IPS-18a (cell line): ENCODE results near the gene EOLA2.
"Not testable (repeated sequence)": the region's sequence is repeated elsewhere in the genome, so short reads cannot be mapped to it uniquely, and the experiment has no call there.

ENCODE experiments used
- H3K27ac ChIP-seq: one replicate; pipeline ENCODE4 v1.5.1; 2013; ENCODE audit warnings: low read length
- H3K27me3 ChIP-seq: one replicate; pipeline ENCODE4 v1.6.1; 2013; ENCODE audit warnings: mild to moderate bottlenecking, low read length; ENCODE audit not compliant: control insufficient read depth, insufficient read depth
- H3K36me3 ChIP-seq: one replicate; pipeline ENCODE4 v1.6.1; 2013; ENCODE audit warnings: low read depth, low read length; ENCODE audit not compliant: control insufficient read depth
- H3K4me1 ChIP-seq: one replicate; pipeline ENCODE4 v1.6.1; 2013; ENCODE audit warnings: low read depth, low read length; ENCODE audit not compliant: control insufficient read depth
- H3K4me3 ChIP-seq: one replicate; pipeline ENCODE4 v1.5.1; 2013; ENCODE audit warnings: low read length
- H3K9ac ChIP-seq: one replicate; pipeline ENCODE4 v1.6.1; 2013; ENCODE audit warnings: mild to moderate bottlenecking, low read length, moderate library complexity
- H3K9me3 ChIP-seq: one replicate; pipeline ENCODE4 v1.6.1; 2013; ENCODE audit warnings: low read depth, low read length; ENCODE audit not compliant: control insufficient read depth

EOLA2 gene

DNA sequence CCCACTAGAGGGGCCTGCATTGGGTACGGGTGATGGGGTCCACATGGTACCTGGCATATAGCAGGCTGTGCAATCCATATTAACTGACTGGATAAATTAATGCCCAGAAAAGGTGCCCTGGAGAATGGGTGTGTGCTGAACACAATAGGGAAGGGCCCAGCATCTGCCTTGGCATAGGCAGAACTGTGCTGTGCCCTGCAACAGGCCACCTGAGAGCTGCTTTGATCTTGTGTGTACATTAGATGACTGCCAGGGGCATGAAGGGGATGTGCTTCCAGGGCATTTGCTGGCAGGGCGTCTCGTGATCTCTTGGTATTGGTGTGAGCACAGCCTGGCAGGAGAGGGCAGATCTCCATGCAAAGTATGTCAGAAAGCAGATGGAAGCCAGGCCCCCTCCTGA lies 8.6 kb upstream of the EOLA2 start:
- H3K36me3 ChIP-seq, H3K27ac ChIP-seq, H3K9ac ChIP-seq, H3K4me3 ChIP-seq, H3K9me3 ChIP-seq, H3K4me1 ChIP-seq, H3K27me3 ChIP-seq: not testable (repeated sequence)

DNA sequence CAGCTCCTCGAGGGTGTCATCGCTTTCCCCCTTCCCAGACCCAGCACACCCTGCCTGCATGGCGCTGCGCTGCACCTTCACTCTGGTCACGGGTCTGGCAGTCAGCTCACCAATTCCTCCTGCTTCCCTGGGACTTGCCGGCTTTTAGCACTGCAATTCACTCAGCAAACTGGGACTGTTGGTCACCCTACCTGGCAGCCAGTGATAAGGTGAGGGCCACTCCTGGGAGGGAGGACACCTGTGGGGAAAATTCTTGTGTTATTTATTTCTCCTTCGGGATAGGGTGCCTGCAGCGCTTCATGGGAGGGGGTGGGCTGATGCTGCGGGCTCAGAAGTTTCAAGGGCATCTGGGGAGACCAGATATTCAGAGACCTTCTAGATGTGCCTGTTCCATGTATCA lies 7.5 kb upstream of the EOLA2 start:
- not testable (repeated sequence) for H3K9ac ChIP-seq, H3K27me3 ChIP-seq, H3K4me3 ChIP-seq, H3K4me1 ChIP-seq, H3K9me3 ChIP-seq, H3K27ac ChIP-seq, H3K36me3 ChIP-seq

DNA sequence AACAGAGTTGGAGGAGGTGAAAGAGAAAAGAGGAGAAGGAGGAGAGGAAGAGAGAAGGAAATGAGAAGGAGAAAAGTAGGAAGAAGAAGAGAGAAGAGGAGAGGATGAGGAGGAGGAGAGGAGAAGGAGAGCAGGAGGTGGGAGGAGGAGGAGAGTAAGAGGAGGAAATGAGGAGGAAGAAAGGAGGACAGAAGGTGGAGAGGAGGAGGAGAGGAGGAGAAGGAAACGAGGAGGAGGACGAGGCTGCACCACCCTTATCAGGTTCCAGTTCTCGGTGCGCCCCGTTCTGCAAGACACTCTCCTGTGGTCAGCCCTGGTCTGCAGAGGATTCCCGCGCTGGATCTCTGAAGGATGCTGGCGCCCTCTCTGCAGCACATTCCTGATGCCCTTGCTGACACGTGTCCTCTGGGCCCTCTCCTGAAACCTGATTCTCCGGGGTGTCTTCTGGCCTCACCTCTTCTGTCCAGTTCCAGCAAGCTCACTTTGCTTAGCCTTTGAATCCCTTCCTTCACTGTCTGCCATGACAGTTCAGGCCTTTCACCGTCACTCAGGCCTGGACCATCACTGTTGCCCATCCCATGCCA lies 6.9 kb upstream of the EOLA2 start:
- H3K4me1 ChIP-seq, H3K36me3 ChIP-seq: not testable (repeated sequence)

DNA sequence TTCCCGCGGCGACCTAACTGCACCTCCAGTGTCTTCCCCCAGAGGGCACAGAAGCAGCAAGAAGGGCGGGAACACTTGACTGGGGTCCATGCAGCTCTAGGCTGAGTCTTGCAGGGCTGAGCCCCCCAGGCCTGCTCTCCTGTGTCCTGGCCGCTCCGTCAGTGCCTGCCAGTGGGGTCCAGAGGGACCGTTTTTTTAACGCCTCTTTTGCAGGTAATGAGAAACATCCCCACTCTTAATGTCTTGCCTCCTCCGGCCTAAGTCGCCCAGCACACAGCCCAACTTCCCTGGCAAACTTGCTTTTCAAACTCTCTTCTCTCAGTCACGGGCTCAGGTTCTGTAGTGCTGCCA lies 2.4 kb upstream of the EOLA2 start:
- H3K27ac ChIP-seq, H3K36me3 ChIP-seq, H3K9me3 ChIP-seq, H3K4me1 ChIP-seq, H3K9ac ChIP-seq, H3K27me3 ChIP-seq: not testable (repeated sequence)
- peak overlapping the region; percentile 13 for H3K4me3 ChIP-seq

More for the DNA sequence above, 6.9 kb upstream of the EOLA2 start:
- not testable (repeated sequence) for H3K9ac ChIP-seq, H3K27ac ChIP-seq, H3K4me3 ChIP-seq, H3K27me3 ChIP-seq, H3K9me3 ChIP-seq

DNA sequence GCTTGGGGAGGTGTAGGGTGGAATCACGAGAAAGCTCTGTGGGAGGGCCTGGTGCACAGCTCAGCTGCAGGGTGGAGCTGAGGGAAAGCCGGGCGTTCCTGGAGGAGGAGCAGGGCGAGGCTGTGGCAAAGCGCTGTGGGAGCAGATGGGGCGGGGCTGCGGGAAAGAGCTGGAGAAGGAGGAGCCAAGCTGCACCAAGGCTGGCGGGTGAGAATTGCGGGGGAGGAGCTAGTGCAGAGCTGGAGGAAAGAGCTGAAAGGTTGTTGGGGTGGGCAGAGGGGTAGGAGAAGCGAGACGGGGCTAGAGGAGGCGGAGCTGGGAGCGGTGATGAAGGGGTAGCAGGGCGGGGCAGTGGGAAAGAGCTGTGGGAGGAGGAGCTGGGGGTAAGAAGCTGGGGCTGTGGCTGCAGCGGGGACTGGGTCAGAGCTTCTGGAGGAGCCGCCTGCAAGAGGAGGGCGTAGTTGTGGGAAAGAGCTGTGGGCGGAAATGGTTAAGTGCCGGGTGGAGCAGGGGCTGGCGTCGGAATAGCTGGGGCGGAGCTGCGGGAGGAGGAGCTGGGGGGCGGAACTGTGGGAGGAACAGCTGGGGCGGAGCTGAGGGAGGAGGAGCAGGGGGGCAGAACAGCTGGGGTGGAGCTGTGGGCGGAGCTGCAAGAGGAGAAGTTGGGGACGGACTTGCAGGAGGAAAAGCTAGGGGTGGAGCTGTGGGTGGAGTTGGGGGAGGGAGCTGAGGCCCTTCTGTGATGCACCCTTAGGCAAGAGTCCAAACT lies 1.8 kb upstream of the EOLA2 start:
- H3K4me3 ChIP-seq, result peak overlapping the region; percentile 68
- peak overlapping the region; percentile 54 for H3K9ac ChIP-seq
- no peak overlapping the region for H3K27ac ChIP-seq
- H3K9me3 ChIP-seq, result peaks cover 3% of the 10 kb centered on the region
- H3K36me3 ChIP-seq, result no peaks in the 10 kb centered on the region
- H3K27me3 ChIP-seq, result no peaks in the 10 kb centered on the region
- H3K4me1 ChIP-seq, result no peaks in the 10 kb centered on the region

DNA sequence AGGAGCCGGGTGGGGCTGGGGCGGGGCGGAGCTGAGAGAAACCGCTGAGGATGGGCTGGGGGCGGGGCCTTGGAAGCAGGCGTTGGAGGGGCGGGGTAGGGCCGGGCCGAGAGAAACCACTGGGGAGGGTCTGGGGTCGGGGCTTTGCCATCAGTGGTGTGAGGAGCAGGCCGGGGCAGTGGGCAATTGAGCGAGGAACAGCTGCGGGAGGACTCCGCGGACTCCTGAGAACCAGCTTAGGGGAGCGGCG lies 1.3 kb upstream of the EOLA2 start:
- no peaks in the 10 kb centered on the region for H3K4me1 ChIP-seq
- H3K9me3 ChIP-seq, result peaks cover 3% of the 10 kb centered on the region
- no peak overlapping the region for H3K27ac ChIP-seq
- peak overlapping the region; percentile 68 for H3K4me3 ChIP-seq
- H3K36me3 ChIP-seq, result no peaks in the 10 kb centered on the region
- peak overlapping the region; percentile 54 for H3K9ac ChIP-seq
- H3K27me3 ChIP-seq, result no peaks in the 10 kb centered on the region

DNA sequence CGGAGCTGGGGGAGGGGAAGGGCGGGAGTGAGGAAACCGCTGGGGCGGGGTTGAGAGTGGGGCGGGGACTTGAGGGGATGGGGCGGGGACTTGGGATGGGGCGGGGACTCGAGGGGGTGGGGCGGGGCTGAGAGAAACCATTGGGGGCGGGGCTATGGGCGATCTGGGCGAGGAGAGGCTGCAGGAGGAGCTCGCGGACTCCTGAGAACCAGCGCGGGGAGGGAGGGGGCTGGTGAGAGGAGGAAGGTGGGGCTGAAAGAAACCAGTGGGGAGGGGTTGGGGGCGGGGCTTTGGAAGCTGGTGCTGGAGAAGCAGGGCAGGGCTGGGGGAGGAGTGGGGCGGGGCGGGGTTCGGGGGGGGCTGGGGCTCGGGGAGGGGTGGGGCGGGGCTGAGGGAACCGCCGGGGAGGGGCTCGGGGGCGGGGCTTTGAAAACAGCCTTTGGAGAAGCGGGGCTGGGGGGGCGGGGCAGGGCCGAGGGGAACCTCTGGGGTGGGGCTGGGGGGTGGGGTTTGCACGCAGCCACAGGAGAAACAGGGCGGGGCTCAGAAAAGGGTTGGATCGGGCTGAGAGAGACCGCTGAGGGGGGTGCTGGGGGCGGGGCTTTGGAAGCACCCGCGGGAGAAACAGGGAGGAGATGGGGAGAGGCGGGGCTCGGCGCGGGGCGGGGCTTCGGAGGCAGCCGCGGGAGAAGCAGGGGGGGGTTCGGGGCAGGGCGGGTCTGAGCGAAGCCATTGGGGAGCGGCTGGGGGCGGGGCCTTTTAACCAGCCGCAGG lies 777 bp upstream of the EOLA2 start:
- Histone ChIP-seq H3K4me3 (no peak overlapping the region), H3K27ac (no peak overlapping the region), H3K9me3 (peaks cover 2% of the 10 kb centered on the region), H3K27me3 (no peaks in the 10 kb centered on the region), H3K36me3 (no peaks in the 10 kb centered on the region), H3K4me1 (no peaks in the 10 kb centered on the region), H3K9ac (no peak overlapping the region)

DNA sequence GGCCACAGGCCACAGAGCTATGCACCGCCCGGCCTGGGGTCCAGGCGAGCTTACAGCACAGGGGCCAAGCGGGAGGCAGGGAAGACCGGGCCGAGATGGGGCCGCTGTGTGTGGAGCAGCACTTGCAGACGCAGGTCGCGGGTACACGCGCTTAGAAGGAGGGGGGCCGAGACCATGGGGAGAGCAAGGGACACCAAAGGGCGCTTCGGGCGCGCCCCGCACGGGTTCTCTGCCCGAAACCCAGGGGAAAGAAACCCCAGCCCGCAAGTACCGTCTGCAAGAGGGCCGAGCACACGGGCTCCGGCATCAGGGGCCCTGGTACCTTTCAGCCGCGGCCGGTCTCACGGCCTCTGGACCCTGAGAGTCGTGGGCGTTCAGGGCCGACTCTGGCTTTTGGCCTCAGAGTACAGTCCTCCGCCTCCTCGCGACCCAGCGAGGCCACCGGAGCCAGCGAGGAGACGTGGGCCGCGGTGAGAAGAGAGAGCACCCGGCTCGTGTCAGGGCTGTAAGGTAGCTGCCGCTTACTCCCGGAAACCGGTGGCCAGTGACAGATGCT lies 342 bp downstream of the EOLA2 start:
- Histone ChIP-seq H3K36me3 (no peaks in the 10 kb centered on the region), H3K27ac (peak overlapping the region; percentile 31)

DNA sequence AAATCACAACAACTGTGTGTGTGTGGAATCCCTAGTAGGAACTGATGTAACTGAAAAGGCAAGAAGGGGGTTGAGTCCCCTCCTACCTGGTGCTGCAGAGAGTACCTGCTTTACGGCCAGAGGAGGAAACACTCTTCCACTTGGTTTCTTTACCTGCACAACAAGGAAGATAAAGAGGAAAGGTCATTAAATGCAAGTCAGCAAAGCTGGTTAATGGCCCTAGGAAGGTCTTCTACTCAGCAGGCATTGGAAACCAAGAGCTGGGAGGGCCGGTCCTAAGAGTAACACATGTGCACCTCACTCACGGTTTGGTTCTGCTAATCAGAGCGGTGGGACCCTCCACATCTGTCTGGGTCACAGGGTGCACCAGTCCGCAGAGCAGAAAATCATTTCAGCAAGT lies 963 bp downstream of the EOLA2 start:
- not testable (repeated sequence) for H3K9me3 ChIP-seq, H3K36me3 ChIP-seq, H3K27ac ChIP-seq, H3K4me1 ChIP-seq, H3K27me3 ChIP-seq
- Histone ChIP-seq H3K4me3 (peak overlapping the region; percentile 80), H3K9ac (peak overlapping the region; percentile 65)

More for the DNA sequence above, 342 bp downstream of the EOLA2 start:
- Histone ChIP-seq H3K4me3 (peak overlapping the region; percentile 80), H3K4me1 (no peaks in the 10 kb centered on the region), H3K9me3 (no peaks in the 10 kb centered on the region), H3K27me3 (no peaks in the 10 kb centered on the region), H3K9ac (peak overlapping the region; percentile 65)

DNA sequence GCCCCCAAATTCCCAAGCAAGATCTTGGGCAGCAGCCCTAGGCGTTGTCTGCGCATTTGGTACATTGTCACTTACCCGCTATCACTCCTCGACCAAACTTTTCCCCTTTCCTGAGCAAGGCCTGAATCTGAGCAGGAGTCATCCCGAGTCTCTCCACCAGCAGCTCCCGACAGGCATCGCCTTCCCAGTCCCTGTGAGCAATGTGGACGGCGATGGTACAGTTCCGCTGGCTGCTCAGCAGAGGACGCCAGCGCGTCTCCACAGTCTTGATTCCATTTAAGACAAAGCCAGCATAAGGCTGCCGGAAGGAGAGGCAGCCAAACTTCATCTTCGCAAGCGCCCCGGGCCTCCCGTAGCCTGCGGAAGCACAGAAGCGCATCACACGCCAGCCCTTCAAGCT lies 4.7 kb downstream of the EOLA2 start:
- not testable (repeated sequence) for H3K36me3 ChIP-seq, H3K9me3 ChIP-seq, H3K4me1 ChIP-seq, H3K9ac ChIP-seq, H3K4me3 ChIP-seq, H3K27me3 ChIP-seq, H3K27ac ChIP-seq

DNA sequence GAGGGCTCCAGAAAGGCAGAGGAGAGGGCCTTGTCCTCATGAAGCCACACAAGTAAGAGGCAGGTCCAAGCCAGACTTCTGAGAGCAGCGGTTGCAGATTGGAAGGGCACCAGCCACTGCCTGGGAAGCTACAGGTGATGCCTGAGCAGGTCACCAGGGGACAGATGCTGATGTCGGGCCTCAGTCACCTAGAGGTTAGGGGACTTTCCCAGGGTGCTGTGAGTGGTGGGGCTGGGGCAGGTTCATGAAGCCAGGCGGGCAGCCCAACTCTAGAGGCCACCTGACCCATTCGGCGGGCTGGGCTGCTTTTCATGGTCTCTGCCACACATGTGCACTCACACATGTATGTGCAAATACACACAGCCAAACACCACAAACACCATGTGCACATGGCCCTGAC lies 5.3 kb downstream of the EOLA2 start:
- not testable (repeated sequence) for H3K9ac ChIP-seq, H3K36me3 ChIP-seq, H3K9me3 ChIP-seq, H3K4me3 ChIP-seq, H3K27ac ChIP-seq, H3K27me3 ChIP-seq, H3K4me1 ChIP-seq

DNA sequence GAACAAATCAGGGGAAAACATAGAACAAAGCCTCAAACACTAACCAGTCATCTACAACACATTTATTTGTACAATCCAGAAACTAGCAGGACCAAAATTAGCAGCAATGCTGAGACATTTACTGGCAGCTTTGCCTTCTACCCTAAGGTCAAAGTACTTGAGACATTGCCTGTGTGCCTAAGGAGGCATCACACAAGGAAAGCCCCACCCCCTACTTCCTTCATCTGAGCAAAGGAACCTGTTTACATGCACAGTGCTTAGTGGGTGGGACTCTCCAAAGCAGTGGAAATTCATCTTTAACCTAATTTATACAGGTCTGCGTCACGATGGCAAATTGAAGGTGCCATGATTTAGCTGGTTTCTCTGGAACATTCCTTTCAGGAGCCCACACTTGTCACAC lies 6.1 kb downstream of the EOLA2 start:
- H3K9me3 ChIP-seq, H3K9ac ChIP-seq, H3K36me3 ChIP-seq, H3K27me3 ChIP-seq, H3K4me1 ChIP-seq, H3K4me3 ChIP-seq, H3K27ac ChIP-seq: not testable (repeated sequence)
